ENCODE data around the gene GAB2. TPM values are rescaled to one million over a fixed set of nuclear protein-coding genes. Genes with fewer than 3 reads are reported as not detected.

Gene GAB2
- polyA plus RNA-seq, 3 donors = 2.8 to 39.4 (median 4.4) TPM

DNA sequence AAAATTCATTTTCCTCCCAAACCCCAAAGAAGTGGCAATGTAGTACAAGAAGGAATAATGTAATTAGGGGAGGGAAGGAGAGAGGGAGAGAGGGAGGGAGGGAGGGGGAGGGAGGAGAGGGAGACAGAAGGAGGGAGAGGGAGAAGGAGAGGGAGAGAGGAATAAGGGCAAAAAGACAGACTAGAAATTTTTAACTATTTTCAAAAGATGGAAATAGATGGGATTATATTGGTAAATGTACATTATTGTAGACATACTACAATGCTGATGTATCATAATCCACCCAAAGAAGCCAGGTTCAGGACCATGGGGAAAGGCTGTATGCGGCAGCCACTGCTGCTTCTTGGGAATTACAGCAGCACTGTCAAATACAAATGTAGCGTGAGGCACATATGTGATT is 74.3 kb downstream of the GAB2 start:
- Histone ChIP-seq H3K4me2 (replicated peaks; ENCODE audit: extremely low read depth, low read length, poor library complexity, severe bottlenecking) (no peak overlapping the region), H3K79me2 (ENCODE audit: insufficient read depth, low read length) (peaks cover 98% of the 10 kb centered on the region), H4K20me1 (ENCODE audit: insufficient read depth, low read length) (peaks cover 81% of the 10 kb centered on the region), H3K36me3 (replicated peaks in 1 of 2; ENCODE audit: control insufficient read depth in 1 of 2, insufficient read depth in 2 of 2, low read length in 2 of 2) (no peaks in the 10 kb centered on the region), H3K9ac (ENCODE audit: insufficient read depth, low read length, poor library complexity, severe bottlenecking) (no peak overlapping the region), H2AFZ (ENCODE audit: insufficient read depth, low read depth, low read length, poor library complexity, severe bottlenecking) (no peak overlapping the region), H3K4me1 (ENCODE audit: control insufficient read depth in 1 of 2, insufficient read depth in 2 of 2, low read length in 2 of 2) (peaks cover 26 to 40% of the 10 kb centered on the region in 2 donors), H3K4me3 (replicated peaks in 1 of 3; ENCODE audit: low read depth in 2 of 3, low read length in 3 of 3) (no peak overlapping the region), H3K27ac (ENCODE audit: low read depth in 1 of 2, low read length in 2 of 2) (no peak overlapping the region), H3K27me3 (ENCODE audit: control insufficient read depth in 2 of 2, insufficient read depth in 2 of 2, low read length in 2 of 2) (no peaks in the 10 kb centered on the region), H3K9me3 (replicated peaks in 1 of 2; ENCODE audit: control insufficient read depth in 1 of 2, insufficient read depth in 1 of 2, low read length in 2 of 2) (no peaks in the 10 kb centered on the region)
- intact Hi-C loops (cut with micrococcal nuclease) = loop anchor here in 1 of 2 donors (5.0 kb wide), 1 partner anchor 59 kb away; no protein-coding TSS in a partner anchor
- TF ChIP-seq CTCF (IDR thresholded peaks at IDR 0.05) = no peak
- no CpG with 5 or more reads among the region's 2 CpGs for WGBS (ENCODE audit: insufficient coverage)
- Mint-ChIP-seq H3K27me3 (ENCODE audit: low read depth in 3 of 3) (no peaks in the 10 kb centered on the region), H3K36me3 (peaks cover 21 to 37% of the 10 kb centered on the region in 2 donors), H3K4me3 (no peak overlapping the region), H3K27ac (no peak overlapping the region), H3K4me1 (peaks cover 63% of the 10 kb centered on the region), H3K9me3 (peaks cover 0 to 4% (median 0%) of the 10 kb centered on the region in 7 donors)
- DNase-seq = no peak

GRCh38 chr11:78341841-78342240 is 75.8 kb downstream of the GAB2 start:
- no peak for DNase-seq
- Histone ChIP-seq H3K27ac (ENCODE audit: low read depth in 1 of 2, low read length in 2 of 2) (no peak overlapping the region), H2AFZ (ENCODE audit: insufficient read depth, low read depth, low read length, poor library complexity, severe bottlenecking) (no peak overlapping the region), H3K9me3 (replicated peaks in 1 of 2; ENCODE audit: control insufficient read depth in 1 of 2, insufficient read depth in 1 of 2, low read length in 2 of 2) (no peaks in the 10 kb centered on the region), H3K4me2 (replicated peaks; ENCODE audit: extremely low read depth, low read length, poor library complexity, severe bottlenecking) (no peak overlapping the region), H3K79me2 (ENCODE audit: insufficient read depth, low read length) (peaks cover 98% of the 10 kb centered on the region), H3K27me3 (ENCODE audit: control insufficient read depth in 2 of 2, insufficient read depth in 2 of 2, low read length in 2 of 2) (no peaks in the 10 kb centered on the region), H3K9ac (ENCODE audit: insufficient read depth, low read length, poor library complexity, severe bottlenecking) (no peak overlapping the region), H4K20me1 (ENCODE audit: insufficient read depth, low read length) (peaks cover 92% of the 10 kb centered on the region), H3K4me1 (ENCODE audit: control insufficient read depth in 1 of 2, insufficient read depth in 2 of 2, low read length in 2 of 2) (peaks cover 28 to 40% of the 10 kb centered on the region in 2 donors), H3K4me3 (replicated peaks in 1 of 3; ENCODE audit: low read depth in 2 of 3, low read length in 3 of 3) (no peak overlapping the region), H3K36me3 (replicated peaks in 1 of 2; ENCODE audit: control insufficient read depth in 1 of 2, insufficient read depth in 2 of 2, low read length in 2 of 2) (no peaks in the 10 kb centered on the region)
- 100% methylated on average over 2 of the region's 2 CpGs for WGBS (ENCODE audit: insufficient coverage)
- Mint-ChIP-seq H3K4me1 (peaks cover 63% of the 10 kb centered on the region), H3K27ac (peak overlapping the region in 1 of 7 donors; percentile 23), H3K4me3 (no peak overlapping the region), H3K9me3 (peaks cover 0 to 4% (median 0%) of the 10 kb centered on the region in 7 donors), H3K36me3 (peaks cover 20 to 35% of the 10 kb centered on the region in 2 donors), H3K27me3 (ENCODE audit: low read depth in 3 of 3) (no peaks in the 10 kb centered on the region)
- TF ChIP-seq CTCF (IDR thresholded peaks at IDR 0.05) = no peak
- intact Hi-C loops (cut with micrococcal nuclease) = loop anchor here in 1 of 2 donors (5.0 kb wide), 1 partner anchor 60 kb away; no protein-coding TSS in a partner anchor

Data from CD14-positive monocyte (primary cell).